Stomach (tissue), 9 donors: Measurements from ENCODE around the gene FIZ1. TPM values are rescaled to one million over a fixed set of nuclear protein-coding genes. Genes with fewer than 3 reads are reported as not detected.

Experiments used
- DNase-seq, 2 donors: peaks; one replicate each; pipeline versions ENCODE4 v3.0.0 to v3.0.0-alpha.2; 2013 to 2019
- H3K27ac ChIP-seq, 5 donors: fragments of 200-600 bp in 4 of 5; sonication (generic) in 4 of 5; one replicate each; pipeline ENCODE4 v1.5.1; 2013 to 2019; ENCODE audit warnings: mild to moderate bottlenecking in 1 of 5, moderate library complexity in 1 of 5
- H3K27me3 ChIP-seq, 3 donors: fragments of 200-600 bp; sonication (generic); one replicate each; pipeline ENCODE4 v1.5.1; 2017 to 2019; ENCODE audit warnings: mixed run types in 1 of 3
- H3K36me3 ChIP-seq, 4 donors: fragments of 200-600 bp; sonication (generic); 1 replicate in 3 of 4; 2 replicates in 1 of 4; pipeline ENCODE4 v1.5.1; 2016 to 2019
- H3K4me1 ChIP-seq, 4 donors: fragments of 200-600 bp; sonication (generic); one replicate each; pipeline ENCODE4 v1.5.1; 2016 to 2019
- H3K4me3 ChIP-seq, 4 donors: fragments of 200-600 bp; sonication (generic) in 3 of 4; one replicate each; pipeline ENCODE4 v1.5.1; 2016 to 2019; ENCODE audit warnings: mild to moderate bottlenecking in 1 of 4
- H3K9me3 ChIP-seq, 4 donors: fragments of 200-600 bp; sonication (generic); one replicate each; pipeline ENCODE4 v1.5.1; 2016 to 2019
- CTCF ChIP-seq, 7 experiments: fragments of 450-650 bp in 4 of 7; fragments of 200-600 bp in 3 of 7; sonication (generic) in 3 of 7; IDR thresholded peaks; one replicate each; pipeline ENCODE4 v1.5.1; 2016 to 2019; ENCODE audit warnings: antibody characterized with exemption in 7 of 7, control low read depth in 2 of 7, mild to moderate bottlenecking in 1 of 7
- EP300 ChIP-seq: sonication (generic); formaldehyde crosslinking; IDR thresholded peaks from one replicate; pipeline ENCODE4 v1.6.1; 2017; ENCODE audit warnings: antibody characterized with exemption
- POLR2A ChIP-seq, 4 donors: fragments of 450-650 bp; IDR thresholded peaks; one replicate each; pipeline ENCODE4 v1.6.1; 2016; ENCODE audit warnings: antibody characterized with exemption in 4 of 4, control low read depth in 2 of 4, mild to moderate bottlenecking in 1 of 4, moderate library complexity in 1 of 4
- POLR2AphosphoS5 ChIP-seq, 3 donors: sonication (generic); formaldehyde crosslinking; IDR thresholded peaks; one replicate each; pipeline ENCODE4 v1.6.1; 2016; ENCODE audit warnings: antibody characterized with exemption in 3 of 3
- WGBS, 5 donors: extraction: QIAGEN DNeasy Blood & Tissue Kit in 3 of 5; methylation state at CpG; one replicate each; pipeline versions ENCODE4 v1.1.5 to v1.1.7; 2013 to 2018; 5-methylcytosine and 5-hydroxymethylcytosine counted together
- intact Hi-C: fragments of 100-400 bp; cut with DNase I; formaldehyde crosslinking; loops from one replicate; pipeline ENCODE4 v1.15.1; 2023; ENCODE audit warnings: low total_unique reads
- polyA plus RNA-seq, 3 donors: library from polyadenylated mRNA; stranded (reverse); fragments of 200-250 nt; gene quantifications; one replicate each; pipeline ENCODE4 v1.2.3, GENCODE V29; 2013
- total RNA-seq, 5 donors: library from RNA; depleted of rRNA; stranded (reverse); fragments of >200 nt; gene quantifications; one replicate each; pipeline versions ENCODE4 v1.1.0 to v1.2.3, GENCODE V29; 2014 to 2016
- donor health status: healthy with polysubstance abuse.
- donor health status: Bipolar disorder and iron deficiency.
- donor health status: healthy.

FIZ1 gene
- total and polyA plus RNA-seq, 8 donors: 4.0 to 16.8 (median 8.7) TPM; not detected in 1

DNA sequence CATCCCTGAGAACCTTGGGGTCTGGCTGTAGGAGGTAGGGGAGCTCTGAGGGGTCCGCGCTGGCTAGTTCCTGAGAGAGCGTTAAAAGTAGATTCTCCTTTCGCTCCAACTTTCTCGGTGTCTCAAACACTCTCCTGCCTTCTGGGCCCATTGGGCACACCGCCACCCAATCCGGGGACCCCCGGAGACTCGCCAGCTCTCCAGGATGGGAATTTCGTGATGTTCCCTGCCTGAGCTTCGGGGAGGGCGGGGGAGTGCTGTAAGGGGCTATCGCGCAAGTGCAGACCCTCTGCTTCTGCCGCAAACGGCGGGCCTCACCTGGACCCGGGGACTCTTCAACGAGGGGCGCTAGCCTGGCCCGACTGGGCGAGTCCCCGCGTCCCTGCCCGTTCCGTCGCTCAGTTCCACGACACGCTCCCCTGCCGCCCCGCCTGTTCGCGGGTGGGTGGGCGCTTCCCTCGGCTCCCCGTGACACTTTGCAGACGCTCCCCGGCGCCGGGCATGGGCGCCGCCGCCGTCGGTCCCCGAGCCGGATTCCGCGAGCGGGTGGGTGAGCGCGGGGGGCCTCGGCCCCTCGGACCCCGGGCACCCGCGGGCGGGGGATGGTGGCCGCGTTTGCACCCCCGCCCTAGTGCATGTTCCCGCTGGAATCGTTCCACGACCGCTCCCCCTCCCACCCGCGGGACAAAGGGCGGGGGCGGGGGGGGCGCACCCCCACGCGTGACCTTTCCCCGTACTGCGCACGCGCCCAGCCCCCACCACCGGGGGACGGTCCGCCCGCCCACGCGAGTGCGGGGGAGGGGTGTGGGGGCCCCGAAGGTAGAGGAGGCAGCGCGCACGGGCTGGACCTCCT, 48.6 kb upstream of the FIZ1 start, which contains the start of gene CCDC106:
CCDC106 (plus strand) TSS at position 481 of the 853 bp plus-strand sequence. CDS start 835 bp downstream, outside the sequence.
- peaks cover 32 to 68% (median 59%) of the 10 kb centered on the region in 4 donors for H3K4me1 ChIP-seq

GRCh38 chr19:55646889-55647731, 47.8 kb upstream of the FIZ1 start:
- peaks cover 11 to 36% (median 25%) of the 10 kb centered on the region in 4 donors for H3K36me3 ChIP-seq
- H3K27ac ChIP-seq: peak overlapping the region in 4 of 5 donors; percentile 82 to 91 (median 86)
- H3K27me3 ChIP-seq: peaks cover 0 to 6% (median 0%) of the 10 kb centered on the region in 3 donors
- TF ChIP-seq POLR2A (IDR thresholded peaks at IDR 0.05): no peak
- TF ChIP-seq POLR2AphosphoS5 (IDR thresholded peaks at IDR 0.05): no peak
- TF ChIP-seq EP300: no peak
- TF ChIP-seq CTCF (IDR thresholded peaks at IDR 0.05): no peak
- WGBS, 5 donors: 35 to 44% (median 38%) methylated on average over 14 of the region's 14 CpGs
- no peaks in the 10 kb centered on the region for H3K9me3 ChIP-seq
- H3K4me3 ChIP-seq: peak overlapping the region; percentile 62 to 97 (median 86)
- intact Hi-C loops: no loop called here
- DNase-seq: no peak
- peaks cover 39 to 68% (median 63%) of the 10 kb centered on the region in 4 donors for H3K4me1 ChIP-seq

More for the DNA sequence above, 48.6 kb upstream of the FIZ1 start, which contains the start of gene CCDC106:
- intact Hi-C loops: no loop called here
- Histone ChIP-seq H3K9me3 (no peaks in the 10 kb centered on the region), H3K36me3 (peaks cover 11 to 44% (median 31%) of the 10 kb centered on the region in 4 donors), H3K4me3 (peak within 1 kb of the TSS; percentile 62 to 97 (median 86)), H3K27ac (peak within 1 kb of the TSS; percentile 79 to 91 (median 85)), H3K27me3 (peaks cover 0 to under 1% (median 0%) of the 10 kb centered on the region in 3 donors)
- TF ChIP-seq EP300: no peak
- TF ChIP-seq POLR2AphosphoS5 (IDR thresholded peaks at IDR 0.05): peak in 2 of 3 donors; percentile 21 to 23
- peak; percentile 64 to 91 for DNase-seq
- WGBS, 5 donors: 2 to 4% (median 2%) methylated on average over 11 to 87 of the region's 87 CpGs

DNA sequence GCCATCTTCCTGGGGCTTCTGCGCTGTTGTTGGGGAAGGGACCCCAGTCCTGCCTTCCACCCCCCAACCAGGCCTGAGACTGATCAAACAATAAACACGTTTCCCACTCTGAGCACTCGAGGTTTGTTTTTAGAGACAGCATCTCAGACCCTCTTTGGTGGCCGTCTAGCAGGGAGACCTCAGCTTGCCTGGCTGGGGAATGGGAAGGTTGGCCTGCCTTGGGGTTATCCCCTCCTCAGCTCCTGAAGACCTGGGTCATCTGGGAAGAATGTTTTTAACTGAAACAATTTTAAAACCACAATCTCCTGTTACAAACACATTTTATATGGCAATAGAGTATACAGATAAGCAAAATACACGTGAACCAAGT, 46.2 kb upstream of the FIZ1 start:
- H3K27ac ChIP-seq: no peak overlapping the region
- H3K4me3 ChIP-seq: no peak overlapping the region
- H3K9me3 ChIP-seq: no peaks in the 10 kb centered on the region
- peaks cover 0 to 6% (median 0%) of the 10 kb centered on the region in 3 donors for H3K27me3 ChIP-seq
- no peak for TF ChIP-seq POLR2A (IDR thresholded peaks at IDR 0.05)
- peaks cover 11 to 20% (median 17%) of the 10 kb centered on the region in 4 donors for H3K36me3 ChIP-seq
- intact Hi-C loops: no loop called here
- peaks cover 45 to 79% (median 76%) of the 10 kb centered on the region in 4 donors for H3K4me1 ChIP-seq
- DNase-seq: no peak
- WGBS, 5 donors: 54 to 71% (median 59%) methylated on average over 5 of the region's 5 CpGs

DNA sequence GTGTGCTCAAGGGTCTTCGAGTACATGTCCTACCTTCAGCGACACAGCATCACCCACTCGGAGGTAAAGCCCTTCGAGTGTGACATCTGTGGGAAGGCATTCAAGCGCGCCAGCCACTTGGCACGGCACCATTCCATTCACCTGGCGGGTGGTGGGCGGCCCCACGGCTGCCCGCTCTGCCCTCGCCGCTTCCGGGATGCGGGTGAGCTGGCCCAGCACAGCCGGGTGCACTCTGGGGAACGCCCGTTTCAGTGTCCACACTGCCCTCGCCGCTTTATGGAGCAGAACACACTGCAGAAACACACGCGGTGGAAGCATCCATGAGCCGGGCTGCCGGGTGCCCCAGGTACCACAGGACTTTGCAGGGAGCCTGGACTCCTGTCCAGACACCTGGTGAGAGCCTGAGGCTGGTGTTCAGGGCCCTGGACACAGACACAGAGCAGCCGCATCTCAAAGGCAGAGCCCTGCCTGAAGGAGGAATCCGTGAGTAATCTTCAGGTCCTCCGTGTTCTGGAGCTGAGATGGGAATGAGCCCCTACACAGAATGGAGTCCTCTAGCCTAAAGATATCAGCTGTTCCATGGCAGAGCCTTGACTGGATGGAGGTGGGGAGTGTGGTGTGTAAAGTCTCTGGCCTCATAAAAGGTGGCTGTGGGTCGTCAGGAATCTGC, 45.7 kb upstream of the FIZ1 start:
- peak overlapping the region in 2 of 4 donors; percentile 98 for H3K4me3 ChIP-seq
- DNase-seq: no peak

More for the DNA sequence above, 45.7 kb upstream of the FIZ1 start:
- peak overlapping the region in 2 of 5 donors; percentile 93 to 97 for H3K27ac ChIP-seq
- WGBS, 5 donors: 76 to 87% (median 83%) methylated on average over 21 to 28 of the region's 28 CpGs
- peaks cover 11 to 19% (median 16%) of the 10 kb centered on the region in 4 donors for H3K36me3 ChIP-seq
- H3K9me3 ChIP-seq: no peaks in the 10 kb centered on the region
- intact Hi-C loops: no loop called here
- peaks cover 0 to 6% (median 0%) of the 10 kb centered on the region in 3 donors for H3K27me3 ChIP-seq
- TF ChIP-seq EP300 (no peak), CTCF (IDR thresholded peaks at IDR 0.05) (no peak), POLR2AphosphoS5 (IDR thresholded peaks at IDR 0.05) (no peak), POLR2A (IDR thresholded peaks at IDR 0.05) (no peak)
- H3K4me1 ChIP-seq: peaks cover 50 to 81% (median 79%) of the 10 kb centered on the region in 4 donors
